Colonic mucosa (tissue), 4 donors: Measurements from ENCODE around the gene KRTAP4-6. TPM values are rescaled to one million over a fixed set of nuclear protein-coding genes. Genes with fewer than 3 reads are reported as not detected.
"Not testable (repeated sequence)": the region's sequence is repeated elsewhere in the genome, so short reads cannot be mapped to it uniquely, and the experiment has no call there.

Experiments used
- DNase-seq: peaks from one replicate; pipeline ENCODE4 v3.0.0-alpha.2; 2020
- H3K27ac ChIP-seq: fragments of 200-600 bp; one replicate; pipeline ENCODE4 v1.8.0; 2021
- H3K27me3 ChIP-seq: fragments of 200-600 bp; one replicate; pipeline ENCODE4 v1.8.0; 2021
- H3K36me3 ChIP-seq: fragments of 200-600 bp; one replicate; pipeline ENCODE4 v1.8.0; 2021
- H3K4me1 ChIP-seq: fragments of 200-600 bp; one replicate; pipeline ENCODE4 v1.8.0; 2021; ENCODE audit warnings: mild to moderate bottlenecking
- H3K4me3 ChIP-seq: fragments of 200-600 bp; one replicate; pipeline ENCODE4 v1.8.0; 2021
- H3K9ac ChIP-seq, 2 donors: one replicate each; pipeline ENCODE4 v1.7.0; 2013; ENCODE audit warnings: control low read depth in 2 of 2, low read depth in 2 of 2, low read length in 2 of 2
- H3K9me3 ChIP-seq: fragments of 200-600 bp; one replicate; pipeline ENCODE4 v1.8.0; 2021
- CTCF ChIP-seq: fragments of 200-600 bp; IDR thresholded peaks from one replicate; pipeline ENCODE4 v1.8.0; 2022; ENCODE audit warnings: antibody characterized with exemption, mild to moderate bottlenecking
- intact Hi-C: fragments of 100-400 bp; cut with DNase I; formaldehyde crosslinking; loops from one replicate; pipeline ENCODE4 v1.14.1; 2022
- total RNA-seq, 2 donors: library from RNA; stranded (reverse); fragmentation: NEBNext Ultra II Directional in 1 of 2; extraction: Animal tissue kit (Norgen Biotek cat#: 25700) in 1 of 2; gene quantifications; one replicate each; pipeline ENCODE4 v1.2.1, GENCODE V29; 2021
- donor health status: healthy.
- donor health status: DM: no; HTN: no; CAD: no.
- donor health status: DM: no; HTN: no; CAD: no.

The KRTAP4-6 gene
- total RNA-seq, 2 donors from 2014 or later: not detected

- no peak within 1 kb of the TSS for H3K4me3 ChIP-seq
- no peaks in the 10 kb centered on the region for H3K4me1 ChIP-seq
- TF ChIP-seq CTCF: no peak
- H3K27ac ChIP-seq: no peak within 1 kb of the TSS
- H3K27me3 ChIP-seq: no peaks in the 10 kb centered on the region
- intact Hi-C loops: no loop called here
- H3K9me3 ChIP-seq: no peaks in the 10 kb centered on the region
- no peaks in the 10 kb centered on the region for H3K36me3 ChIP-seq
- H3K9ac ChIP-seq: no peak within 1 kb of the TSS
- no peak for DNase-seq
Measured at GRCh38 chr17:41168121-41168520, 27.8 kb upstream of the KRTAP4-6 start, which contains the start of gene KRTAP4-3. KRTAP4-3 (minus strand) TSS chr17:41168221; CDS start chr17:41168172, 49 bp downstream.

GRCh38 chr17:41167561-41167960 lies 27.2 kb upstream of the KRTAP4-6 start:
- Histone ChIP-seq H3K4me3 (no peak overlapping the region), H3K27ac (no peak overlapping the region), H3K27me3 (no peaks in the 10 kb centered on the region), H3K9ac (no peak overlapping the region), H3K9me3 (no peaks in the 10 kb centered on the region), H3K4me1 (no peaks in the 10 kb centered on the region), H3K36me3 (no peaks in the 10 kb centered on the region)
- DNase-seq: no peak
- no peak for TF ChIP-seq CTCF
- intact Hi-C loops: no loop called here

GRCh38 chr17:41163828-41164227 lies 23.5 kb upstream of the KRTAP4-6 start:
- Histone ChIP-seq H3K9ac (no peak overlapping the region), H3K36me3 (no peaks in the 10 kb centered on the region), H3K27ac (no peak overlapping the region), H3K4me3 (no peak overlapping the region), H3K4me1 (no peaks in the 10 kb centered on the region), H3K27me3 (no peaks in the 10 kb centered on the region), H3K9me3 (no peaks in the 10 kb centered on the region)
- TF ChIP-seq CTCF: no peak
- no peak for DNase-seq
- intact Hi-C loops: no loop called here

GRCh38 chr17:41160648-41161047 lies 20.3 kb upstream of the KRTAP4-6 start, which contains the start of gene KRTAP4-4:
KRTAP4-4 (minus strand) TSS chr17:41160748; CDS start chr17:41160691, 57 bp downstream.
- no peaks in the 10 kb centered on the region for H3K4me1 ChIP-seq
- TF ChIP-seq CTCF: no peak
- no peaks in the 10 kb centered on the region for H3K27me3 ChIP-seq
- no peak within 1 kb of the TSS for H3K4me3 ChIP-seq
- H3K9ac ChIP-seq: no peak within 1 kb of the TSS
- no peak for DNase-seq
- intact Hi-C loops: no loop called here
- no peak within 1 kb of the TSS for H3K27ac ChIP-seq
- H3K9me3 ChIP-seq: no peaks in the 10 kb centered on the region
- no peaks in the 10 kb centered on the region for H3K36me3 ChIP-seq

- not testable (repeated sequence) for DNase-seq, H3K27me3 ChIP-seq, H3K27ac ChIP-seq
Measured at GRCh38 chr17:41160190-41160589, 19.8 kb upstream of the KRTAP4-6 start.

GRCh38 chr17:41153856-41154255 lies 13.5 kb upstream of the KRTAP4-6 start:
- Histone ChIP-seq H3K27ac (no peak overlapping the region), H3K9ac (no peak overlapping the region), H3K4me3 (no peak overlapping the region), H3K9me3 (no peaks in the 10 kb centered on the region), H3K4me1 (no peaks in the 10 kb centered on the region), H3K36me3 (no peaks in the 10 kb centered on the region), H3K27me3 (no peaks in the 10 kb centered on the region)
- TF ChIP-seq CTCF: no peak
- intact Hi-C loops: no loop called here
- no peak for DNase-seq

More at GRCh38 chr17:41160190-41160589, 19.8 kb upstream of the KRTAP4-6 start:
- intact Hi-C loops, H3K4me3 ChIP-seq, H3K36me3 ChIP-seq, H3K4me1 ChIP-seq, H3K9me3 ChIP-seq, H3K9ac ChIP-seq: not testable (repeated sequence)
